ENCODE data around the gene SULT2B1.
"Not testable (repeated sequence)": the region's sequence is repeated elsewhere in the genome, so short reads cannot be mapped to it uniquely, and the experiment has no call there.

Gene SULT2B1

GRCh38 chr19:48624067-48624594, 72.2 kb downstream of the SULT2B1 start:
- DNase-seq = peak; percentile 95

DNA sequence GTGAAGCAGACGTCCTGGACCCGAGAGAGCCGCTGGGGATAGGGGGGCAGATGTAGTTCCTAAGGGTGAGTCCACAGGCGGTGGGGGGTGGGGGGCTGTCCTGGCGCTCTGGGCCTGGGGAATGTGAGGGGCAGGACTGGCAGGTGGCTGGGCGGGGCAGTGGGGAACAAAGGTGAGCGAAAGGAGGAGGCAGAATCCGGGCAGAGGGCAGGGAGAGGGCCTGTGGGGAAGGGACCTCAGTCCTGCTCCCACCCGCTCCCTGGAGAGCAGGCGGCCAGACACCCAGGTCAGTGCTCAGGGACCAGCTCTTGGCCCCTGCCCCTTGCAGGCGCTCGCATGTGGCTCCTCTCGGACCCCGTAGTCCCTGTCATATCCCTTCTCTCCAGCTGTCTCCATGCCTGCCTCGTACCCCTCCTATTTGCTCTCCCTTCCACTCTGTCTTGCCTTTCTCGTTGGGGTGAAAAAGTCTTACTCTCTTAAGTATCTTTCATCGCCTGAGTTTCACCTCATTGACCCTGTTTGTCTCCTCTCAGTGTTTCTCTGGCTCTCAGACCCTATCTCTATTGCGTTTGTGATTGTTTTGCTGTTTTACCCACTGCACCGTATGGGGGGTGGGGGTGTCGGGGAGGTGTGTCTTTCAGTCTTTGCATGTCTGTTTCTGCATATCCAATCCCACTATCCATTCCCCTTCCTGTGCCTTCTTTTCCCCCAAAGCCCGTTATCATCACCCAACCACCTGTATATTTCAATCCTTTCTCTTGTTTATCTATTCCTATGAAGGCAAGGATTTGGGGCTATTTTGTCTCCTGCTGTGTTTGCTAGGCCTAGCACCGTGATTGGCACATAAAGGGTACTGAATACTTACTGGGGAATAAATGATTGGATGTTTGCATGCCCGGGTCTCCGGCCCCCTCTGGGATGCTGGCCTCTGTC, 73.1 kb downstream of the SULT2B1 start:
- no peak for DNase-seq

DNA sequence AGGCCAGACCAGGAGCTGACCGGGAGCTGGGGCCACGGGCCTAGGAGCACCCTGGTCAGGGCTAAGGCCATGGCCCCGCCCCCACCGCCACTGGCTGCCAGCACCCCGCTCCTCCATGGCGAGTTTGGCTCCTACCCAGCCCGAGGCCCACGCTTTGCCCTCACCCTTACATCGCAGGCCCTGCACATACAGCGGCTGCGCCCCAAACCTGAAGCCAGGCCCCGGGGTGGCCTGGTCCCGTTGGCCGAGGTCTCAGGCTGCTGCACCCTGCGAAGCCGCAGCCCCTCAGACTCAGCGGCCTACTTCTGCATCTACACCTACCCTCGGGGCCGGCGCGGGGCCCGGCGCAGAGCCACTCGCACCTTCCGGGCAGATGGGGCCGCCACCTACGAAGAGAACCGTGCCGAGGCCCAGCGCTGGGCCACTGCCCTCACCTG, 73.9 kb downstream of the SULT2B1 start:
- DNase-seq = no peak

- no peak for DNase-seq
These were observed 75.4 kb downstream of the SULT2B1 start for GRCh38 chr19:48627201-48627864.

DNA sequence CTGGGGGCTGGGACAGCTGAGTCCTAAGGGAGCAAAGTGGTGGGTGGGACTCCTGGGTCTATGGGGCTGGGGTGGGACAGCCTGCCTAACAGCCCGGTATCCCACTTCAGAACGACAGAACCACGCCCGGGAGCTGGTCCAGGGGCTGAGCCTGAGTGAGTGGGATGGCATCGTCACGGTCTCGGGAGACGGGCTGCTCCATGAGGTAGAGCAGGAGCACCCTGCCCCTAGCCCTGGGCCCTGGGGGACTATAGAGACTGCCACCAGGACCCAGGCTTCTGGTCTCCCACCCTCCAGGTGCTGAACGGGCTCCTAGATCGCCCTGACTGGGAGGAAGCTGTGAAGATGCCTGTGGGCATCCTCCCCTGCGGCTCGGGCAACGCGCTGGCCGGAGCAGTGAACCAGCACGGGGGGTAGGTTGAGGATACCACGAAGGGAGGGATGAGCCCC, 75.9 kb downstream of the SULT2B1 start:
- DNase-seq = no peak

GRCh38 chr19:48628486-48629296, 76.7 kb downstream of the SULT2B1 start:
- no peak for DNase-seq

- no peak for DNase-seq
These were observed 77.3 kb downstream of the SULT2B1 start for GRCh38 chr19:48629297-48629598.

- peak; percentile 57 for DNase-seq
These were observed 77.8 kb downstream of the SULT2B1 start for GRCh38 chr19:48629599-48630295.

DNA sequence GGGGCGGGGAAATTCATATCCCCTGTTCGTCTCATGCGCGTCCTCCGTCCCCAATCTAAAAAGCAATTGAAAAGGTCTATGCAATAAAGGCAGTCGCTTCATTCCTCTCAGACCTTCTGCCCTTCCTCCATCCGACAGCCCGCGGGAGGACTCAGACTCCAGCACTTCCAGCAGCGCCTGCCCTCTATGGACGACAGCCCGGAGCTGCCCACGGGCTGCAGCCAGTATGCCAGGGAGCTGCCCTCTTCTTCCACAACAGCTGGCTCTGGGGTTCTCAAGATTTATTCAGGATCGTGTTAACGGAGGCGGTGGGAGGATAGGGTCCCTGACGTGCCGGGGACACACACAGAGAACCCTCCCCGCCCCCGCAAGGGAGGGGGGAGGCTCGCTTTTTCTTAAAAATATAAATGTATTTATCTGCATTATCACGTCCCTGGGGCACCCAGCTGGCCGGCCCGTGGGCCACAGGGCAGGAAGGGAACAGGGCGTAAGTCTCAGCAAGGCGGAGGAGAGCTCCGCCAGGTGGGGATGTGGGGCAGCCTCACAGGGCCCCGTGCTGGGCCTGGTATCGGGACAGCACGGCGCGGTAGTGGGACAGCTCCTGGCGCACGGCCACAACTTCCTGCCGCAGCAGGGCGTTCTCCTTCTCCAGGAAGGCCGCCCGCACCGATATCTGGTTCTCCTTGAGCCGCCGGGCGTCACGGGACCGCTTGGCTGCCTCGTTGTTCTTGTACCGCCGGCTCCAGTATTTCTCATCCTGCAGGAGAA, 78.5 kb downstream of the SULT2B1 start:
- peak; percentile 47 for DNase-seq

GRCh38 chr19:48631225-48631624, 79.3 kb downstream of the SULT2B1 start:
- no peak for DNase-seq

- not testable (repeated sequence) for DNase-seq
These were observed 80.3 kb downstream of the SULT2B1 start for GRCh38 chr19:48632286-48632685.

DNA sequence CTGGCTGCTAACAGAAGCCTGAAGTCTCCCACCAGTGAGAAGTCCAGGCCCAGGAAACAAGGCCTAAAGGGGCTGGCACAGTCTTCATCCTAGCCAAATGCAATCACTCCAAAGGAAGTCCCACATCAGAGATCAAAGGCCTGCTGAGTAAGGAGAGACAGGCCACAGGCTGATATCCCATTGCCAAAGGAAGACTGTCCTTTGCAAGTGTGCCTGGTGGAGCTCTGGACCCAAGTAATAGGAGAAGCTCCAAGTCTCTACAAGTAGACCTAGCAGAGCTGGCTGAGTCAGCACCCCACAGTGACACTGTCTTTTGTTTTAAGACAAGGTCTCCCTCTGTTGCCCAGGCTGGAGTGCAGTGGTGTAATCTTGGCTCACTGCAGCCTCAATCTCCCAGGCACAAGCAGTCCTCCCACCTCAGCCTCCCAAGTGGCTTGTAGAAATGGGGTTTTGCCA, 80.7 kb downstream of the SULT2B1 start:
- DNase-seq = no peak

GRCh38 chr19:48633148-48634035, 81.4 kb downstream of the SULT2B1 start:
- DNase-seq = no peak

GRCh38 chr19:48634036-48634342, 82.0 kb downstream of the SULT2B1 start:
- no peak for DNase-seq

DNA sequence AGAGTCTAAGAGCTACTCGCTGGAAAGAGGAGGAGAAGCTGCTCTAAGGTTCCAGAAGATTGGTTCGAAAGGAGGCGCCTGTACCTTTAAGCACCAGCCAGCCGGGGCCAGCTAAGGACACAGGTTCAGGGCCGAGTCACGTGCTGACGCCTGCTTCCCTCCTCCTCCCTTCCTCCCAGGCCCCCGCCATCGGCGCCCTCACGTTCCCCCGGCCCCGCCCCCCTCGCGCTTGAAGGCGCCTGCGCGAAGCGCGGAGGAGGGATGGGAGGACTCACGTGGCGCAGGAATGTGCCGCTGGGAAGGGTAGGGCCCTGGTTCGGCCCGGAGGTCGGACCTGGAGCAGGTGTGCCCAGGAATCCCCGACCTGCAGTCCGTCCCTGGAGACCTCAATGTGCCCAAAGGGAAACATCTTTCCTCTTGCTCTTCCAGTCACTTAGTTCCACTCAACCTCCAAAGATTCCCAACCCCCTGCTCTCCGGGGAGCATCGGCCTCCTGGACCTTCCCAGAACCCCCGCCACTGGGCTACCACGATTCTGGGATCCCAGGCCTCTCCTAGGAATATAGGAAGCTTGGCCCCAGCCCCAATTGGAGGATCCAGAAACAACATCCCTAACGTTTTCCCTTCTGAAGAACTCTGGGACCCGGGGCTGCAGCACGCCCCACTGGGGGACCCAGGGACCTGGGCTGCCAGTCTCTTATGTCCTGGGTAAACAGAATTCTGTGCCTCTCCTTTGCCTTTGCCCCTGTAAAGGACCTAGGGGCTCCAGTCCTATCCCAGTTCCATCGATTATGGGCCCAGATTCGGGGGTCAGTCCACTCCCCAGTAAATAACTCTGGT, 82.7 kb downstream of the SULT2B1 start:
- peak; percentile 92 for DNase-seq

DNA sequence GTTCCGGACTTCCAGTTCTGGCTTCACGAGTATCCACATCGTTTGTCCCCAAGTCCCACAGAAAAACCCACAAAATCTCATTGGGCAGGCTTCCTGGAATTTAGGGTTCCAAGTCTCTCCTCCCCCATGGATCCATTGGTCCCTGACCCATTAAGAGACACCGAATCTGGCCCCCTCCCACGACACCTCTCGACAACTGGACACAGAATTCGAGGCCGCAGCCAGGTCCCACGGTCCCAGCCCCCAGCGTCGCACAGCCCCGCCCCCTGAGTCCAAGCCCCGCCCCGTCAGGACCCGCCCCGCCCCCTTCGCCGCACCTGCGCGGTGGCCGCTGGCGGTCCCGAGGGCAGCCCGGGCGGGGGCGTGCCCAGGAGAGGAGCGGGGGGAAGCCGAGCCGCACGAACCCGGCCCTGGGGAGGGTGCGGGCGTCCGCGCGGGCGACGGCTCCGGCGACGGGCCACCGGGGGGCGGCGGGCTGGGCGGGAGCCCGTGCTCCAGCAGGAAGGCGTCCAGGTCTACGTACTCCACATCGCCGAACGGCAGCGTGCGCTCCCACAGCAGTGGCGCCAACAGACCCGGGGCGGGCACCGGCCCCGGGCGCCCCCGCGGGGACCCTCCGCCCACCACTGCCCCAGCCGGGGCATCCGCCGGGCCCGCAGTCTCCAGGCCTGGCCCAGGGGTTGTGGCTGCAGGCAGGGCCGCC, 83.4 kb downstream of the SULT2B1 start:
- peak; percentile 60 for DNase-seq

- DNase-seq = no peak
These were observed 84.2 kb downstream of the SULT2B1 start for GRCh38 chr19:48635966-48636858.
